HG03378 (cell line): Measurements from ENCODE around the gene TLN1.

ENCODE experiments used
- ATAC-seq: cut with Tn5 transposase; IDR thresholded peaks from one replicate; pipeline ENCODE4 v1.9.1; 2021; ENCODE audit warnings: mild to moderate bottlenecking, moderate library complexity; ENCODE audit not compliant: unreplicated experiment

The TLN1 gene

GRCh38 chr9:35669331-35670145 is 62.5 kb downstream of the TLN1 start:
- ATAC-seq: no peak

DNA sequence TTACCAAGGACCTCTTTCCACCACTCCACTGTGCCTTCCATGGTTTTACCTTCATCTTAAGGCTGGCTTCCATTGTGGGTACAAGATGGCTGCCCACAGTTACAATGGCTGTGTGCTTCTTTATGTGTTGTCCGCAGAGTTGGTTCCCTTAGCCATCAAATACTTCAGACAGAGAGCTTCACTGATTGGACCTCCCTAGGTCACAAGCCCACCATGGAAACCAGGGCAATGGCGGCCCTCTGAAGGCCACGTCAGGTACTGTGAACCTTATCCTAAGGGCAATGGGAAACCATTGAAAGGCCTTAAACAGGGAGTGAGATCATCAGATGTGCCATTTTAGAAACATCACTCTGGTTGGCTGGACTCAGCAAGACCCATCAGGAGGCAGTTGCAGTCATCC is 64.1 kb downstream of the TLN1 start:
- no peak for ATAC-seq

- no peak for ATAC-seq
Observed at GRCh38 chr9:35666549-35666948, 65.4 kb downstream of the TLN1 start.

DNA sequence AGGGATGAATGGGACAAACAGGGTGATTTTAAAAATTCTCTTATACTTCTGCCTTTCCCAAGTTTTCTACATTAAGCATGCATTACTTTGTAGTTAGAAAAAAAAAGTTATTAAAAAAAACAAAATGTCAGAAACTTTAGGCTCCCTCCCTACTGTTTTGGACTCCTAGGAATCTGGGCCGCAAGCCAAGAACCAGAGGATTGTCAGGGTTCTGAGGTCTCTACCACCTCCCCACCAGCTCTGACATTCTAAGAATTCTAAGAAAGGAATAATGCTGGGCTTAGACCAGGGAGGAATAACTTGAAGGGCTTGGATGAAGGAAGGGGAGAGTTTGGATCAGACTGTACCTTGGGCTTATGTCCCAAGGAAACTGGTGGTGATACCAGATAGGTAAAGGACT is 66.0 kb downstream of the TLN1 start:
- ATAC-seq: no peak

DNA sequence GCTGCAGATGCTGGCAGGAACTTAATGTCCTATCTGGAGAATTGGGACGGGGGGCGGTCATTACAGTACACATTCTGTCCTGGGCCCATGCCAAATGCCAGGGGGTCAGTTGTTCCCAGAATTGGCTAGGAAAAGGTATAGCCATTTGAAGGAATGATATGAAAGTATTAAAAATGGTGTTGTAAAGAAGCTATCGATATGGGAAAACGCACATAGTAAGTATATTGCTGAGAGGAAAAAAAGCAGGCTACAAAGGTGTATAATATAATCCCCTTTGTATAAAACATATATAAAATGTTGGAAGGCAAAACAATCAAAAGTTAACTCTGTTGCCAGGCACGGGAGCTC is 66.5 kb downstream of the TLN1 start:
- ATAC-seq: no peak

DNA sequence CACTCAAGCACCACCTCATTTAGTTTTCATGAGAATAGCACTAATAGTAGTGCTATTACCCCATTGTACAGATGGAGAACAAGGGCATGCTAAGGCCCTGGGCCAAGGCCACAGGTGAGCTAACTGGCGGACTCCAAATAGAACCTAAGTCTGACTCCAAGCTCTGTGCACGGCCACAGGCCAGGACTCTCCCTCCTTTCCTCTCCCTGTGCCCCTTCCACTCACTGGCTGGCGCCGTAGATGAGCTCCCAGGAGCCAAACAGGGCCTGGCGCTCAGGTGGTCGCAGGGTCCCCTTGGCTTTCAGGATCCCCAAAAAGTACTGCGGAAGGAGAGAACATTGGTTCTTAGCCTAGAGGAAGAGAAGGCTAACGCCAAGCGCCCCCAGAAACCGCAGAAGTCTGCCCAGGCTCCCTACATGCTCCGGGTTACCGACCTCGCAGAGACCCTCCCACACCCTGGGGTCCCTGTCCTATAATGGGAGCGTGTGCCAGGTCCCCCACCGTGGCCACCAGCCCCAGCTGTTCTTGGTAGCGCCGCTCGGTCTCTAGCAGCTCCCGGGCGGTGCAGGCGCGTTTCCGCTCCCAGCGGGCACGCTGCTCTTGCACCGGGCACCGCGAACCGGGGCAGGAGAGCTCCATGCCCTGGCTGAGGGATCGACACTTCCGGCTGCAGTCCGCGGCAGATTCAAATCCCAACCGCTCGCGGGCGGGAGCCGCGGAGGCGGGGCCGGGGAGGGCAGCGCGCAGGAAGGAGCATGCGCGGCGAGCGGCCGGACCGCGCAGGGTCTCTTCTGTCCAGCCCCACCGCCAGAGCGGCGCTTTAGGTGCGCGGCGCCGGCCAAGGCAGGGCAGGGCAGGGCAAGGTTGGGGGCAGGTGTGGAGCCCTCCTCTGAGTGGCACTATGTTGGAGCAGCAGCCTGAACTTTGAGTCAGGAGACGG is 67.2 kb downstream of the TLN1 start, which contains the start of gene ARHGEF39:
Gene ARHGEF39, minus strand, starts transcription at position 665 of the 940 bp plus-strand sequence. Its CDS starts 26 bp downstream, at position 639.
- peak; percentile 39 for ATAC-seq

GRCh38 chr9:35662437-35662836 is 69.6 kb downstream of the TLN1 start:
- ATAC-seq: no peak

GRCh38 chr9:35661756-35662350 is 70.1 kb downstream of the TLN1 start:
- no peak for ATAC-seq

GRCh38 chr9:35660966-35661415 is 71.0 kb downstream of the TLN1 start:
- no peak for ATAC-seq

GRCh38 chr9:35659340-35659739 is 72.7 kb downstream of the TLN1 start:
- ATAC-seq: no peak

DNA sequence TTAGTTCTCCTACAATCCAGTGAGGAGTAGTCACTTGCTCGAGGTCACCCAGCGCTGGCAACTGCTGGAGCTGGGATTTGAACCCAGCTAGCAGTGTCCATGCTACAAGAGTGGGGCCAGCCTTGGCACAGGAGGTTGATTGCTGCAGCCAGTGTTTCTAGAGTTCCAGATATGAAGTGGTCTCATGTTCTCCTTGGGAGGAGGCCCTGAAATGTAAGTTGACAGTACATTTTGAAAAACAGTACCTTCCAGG is 73.1 kb downstream of the TLN1 start:
- no peak for ATAC-seq

DNA sequence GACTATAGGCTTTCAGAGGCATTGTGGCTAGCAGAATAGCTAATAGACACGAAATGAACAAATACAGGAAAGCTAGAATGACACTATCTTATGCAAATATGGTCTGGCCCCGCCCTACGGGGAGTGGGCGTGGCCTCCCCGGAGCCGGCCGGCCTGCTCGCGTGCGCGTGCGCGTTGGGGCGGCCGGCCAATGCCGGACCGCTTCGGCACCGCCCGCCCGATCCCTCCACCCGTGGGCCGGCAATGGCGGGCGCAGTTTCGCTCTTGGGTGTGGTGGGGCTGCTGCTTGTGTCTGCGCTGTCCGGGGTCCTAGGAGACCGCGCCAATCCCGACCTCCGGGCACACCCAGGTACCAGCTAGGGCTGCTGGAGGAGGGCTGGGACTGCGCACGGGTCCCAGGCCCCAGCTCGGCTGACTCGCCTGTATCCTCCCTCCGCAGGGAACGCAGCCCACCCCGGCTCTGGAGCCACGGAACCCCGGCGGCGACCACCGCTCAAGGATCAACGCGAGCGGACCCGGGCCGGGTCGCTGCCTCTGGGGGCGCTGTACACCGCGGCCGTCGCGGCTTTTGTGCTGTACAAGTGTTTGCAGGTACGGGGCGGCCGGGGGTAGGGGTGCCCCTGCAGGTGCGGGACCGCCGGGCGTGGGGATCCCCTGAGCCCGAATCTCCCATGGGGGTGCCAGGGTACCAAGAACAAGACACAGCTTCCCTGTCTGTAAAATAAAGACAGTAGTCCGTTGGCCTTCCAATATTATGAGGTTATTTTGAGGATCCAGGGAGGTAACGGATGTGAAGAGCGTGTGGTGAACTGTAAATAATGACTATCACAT is 73.6 kb downstream of the TLN1 start, which contains the start of gene CCDC107:
Gene CCDC107, plus strand, starts transcription at position 156 of the 831 bp plus-strand sequence. Its CDS starts 88 bp downstream, at position 244.
- ATAC-seq: peak; percentile 44

GRCh38 chr9:35657546-35658136 is 74.4 kb downstream of the TLN1 start, which contains the start of gene RMRP:
TSS of gene RMRP (minus strand) at chr9:35658019.
- peak; percentile 90 for ATAC-seq

GRCh38 chr9:35656831-35657545 is 75.0 kb downstream of the TLN1 start:
- ATAC-seq: no peak

- ATAC-seq: no peak
Observed at GRCh38 chr9:35656348-35656747, 75.6 kb downstream of the TLN1 start.

- no peak for ATAC-seq
Observed at GRCh38 chr9:35653611-35654010, 78.4 kb downstream of the TLN1 start.

DNA sequence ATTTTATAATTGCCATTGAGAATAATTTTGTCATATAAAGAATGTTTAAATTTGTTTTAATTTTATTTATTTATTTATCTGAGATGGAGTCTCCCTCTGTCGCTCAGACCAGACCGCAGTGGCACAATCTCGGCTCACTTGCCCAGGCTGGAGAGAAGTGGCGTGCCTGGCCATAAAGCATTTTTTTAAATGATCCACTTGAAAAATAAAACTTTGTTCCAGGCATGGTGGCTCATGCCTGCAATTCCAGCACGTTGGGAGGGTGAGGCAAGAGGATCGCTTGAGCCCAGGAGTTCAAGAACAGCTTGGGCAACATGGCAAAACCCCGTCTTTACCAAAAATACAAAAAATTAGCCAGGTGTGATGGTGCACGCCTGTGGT is 79.2 kb downstream of the TLN1 start:
- no peak for ATAC-seq

- no peak for ATAC-seq
Observed at GRCh38 chr9:35651956-35652828, 79.8 kb downstream of the TLN1 start.
